HepG2 (cell line): Measurements from ENCODE around the gene NECAB2. TPM values are rescaled to one million over a fixed set of nuclear protein-coding genes. Genes with fewer than 3 reads are reported as not detected.

ENCODE experiments used
- ATAC-seq: fragments of 200-7000 bp; cut with Tn5 transposase; 3 replicates; pipeline ENCODE4 v1.9.1; 2020; ENCODE audit warnings: mild to moderate bottlenecking, moderate library complexity
- BruUV-seq: library from RNA; stranded (reverse); fragments of 400-500 nt; replicated peaks from 2 replicates; lab custom pipeline; 2021; lab: Mats Ljungman, UMichigan
- CTCF ChIA-PET: fragments of 300-600 bp; formaldehyde crosslinking; extraction: SDS; loops from one replicate; lab custom pipeline; 2021; ENCODE audit warnings: low total read pairs, inconsistent platforms, low intra/inter-chr PET ratio; lab: Yijun Ruan, JAX
- POLR2A ChIA-PET: fragments of 350-600 bp; sonication (Branson Sonifier 250); formaldehyde crosslinking; loops from one replicate; lab custom pipeline; 2020; ENCODE audit warnings: antibody characterized with exemption, inconsistent platforms; lab: Yijun Ruan, JAX
- DNase-seq: peaks from one replicate; pipeline ENCODE4 v3.0.0-alpha.2; 2015; ENCODE audit warnings: low spot score
- FAIRE-seq: peaks from 3 replicates; lab custom pipeline; 2011; peaks lifted over from hg19 to GRCh38; lab: Jason Lieb, UNC
- H2AFZ ChIP-seq: one replicate; pipeline ENCODE4 v1.6.1; 2011; ENCODE audit warnings: low read length, inconsistent platforms
- H3K27ac ChIP-seq: fragments of 300-600 bp; 3 replicates; pipeline ENCODE4 v1.8.0; 2011; ENCODE audit warnings: mixed run types, mild to moderate bottlenecking, mixed read lengths, low read length, inconsistent platforms; ENCODE audit not compliant: insufficient read depth; ENCODE audit errors: extremely low read length
- H3K27me3 ChIP-seq, 2 experiments: fragments of 200-600 bp in 1 of 2; 2 replicates in 1 of 2; 3 replicates in 1 of 2; pipeline versions ENCODE4 v1.6.0 to v1.8.0; 2011; ENCODE audit warnings: low read length in 2 of 2, mild to moderate bottlenecking in 2 of 2, moderate library complexity in 2 of 2, inconsistent platforms in 1 of 2; ENCODE audit not compliant: insufficient read depth in 2 of 2, control insufficient read depth in 1 of 2
- H3K36me3 ChIP-seq, 2 experiments: fragments of 200-600 bp in 1 of 2; replicated peaks in 1 of 2; 2 replicates in 1 of 2; 3 replicates in 1 of 2; pipeline versions ENCODE4 v1.5.1 to v1.8.0; 2011; ENCODE audit warnings: low read length in 2 of 2, inconsistent platforms in 1 of 2; ENCODE audit not compliant: insufficient read depth in 2 of 2, control insufficient read depth in 1 of 2
- H3K4me1 ChIP-seq: 2 replicates; pipeline ENCODE4 v1.5.1; 2012; ENCODE audit warnings: low read length, inconsistent platforms; ENCODE audit not compliant: insufficient read depth
- H3K4me2 ChIP-seq: 2 replicates; pipeline ENCODE4 v1.6.0; 2011; ENCODE audit warnings: low read depth, low read length, inconsistent platforms
- H3K4me3 ChIP-seq, 3 experiments: fragments of 200-600 bp in 1 of 3; sonication (generic), shearing (Covaris generic) in 1 of 3; replicated peaks in 1 of 3; 2 replicates each; pipeline ENCODE4 v1.5.1; 2011 to 2016; ENCODE audit warnings: low read length in 3 of 3, inconsistent platforms in 2 of 3, low read depth in 2 of 3, mild to moderate bottlenecking in 2 of 3, control low read depth in 1 of 3, mixed read lengths in 1 of 3; ENCODE audit not compliant: insufficient read depth in 1 of 3
- H3K79me2 ChIP-seq: one replicate; pipeline ENCODE4 v1.6.1; 2011; ENCODE audit warnings: low read length, inconsistent platforms; ENCODE audit not compliant: insufficient read depth
- H3K9ac ChIP-seq: 2 replicates; pipeline ENCODE4 v1.6.0; 2011; ENCODE audit warnings: mild to moderate bottlenecking, low read depth, low read length, inconsistent platforms; ENCODE audit not compliant: insufficient read depth
- H3K9me3 ChIP-seq: 2 replicates; pipeline ENCODE4 v1.5.1; 2012; ENCODE audit warnings: mild to moderate bottlenecking, low read length
- H4K20me1 ChIP-seq: 2 replicates; pipeline ENCODE4 v1.6.0; 2011; ENCODE audit warnings: inconsistent platforms, mild to moderate bottlenecking, low read length, moderate library complexity; ENCODE audit not compliant: insufficient read depth
- JARID2 ChIP-seq: sonication (generic); formaldehyde crosslinking; IDR thresholded peaks from 2 replicates; pipeline ENCODE4 v1.8.1; 2023; ENCODE audit warnings: missing genetic modification reagents, inconsistent platforms; ENCODE audit not compliant: insufficient replicate concordance
- KIAA2018 ChIP-seq: sonication (generic); formaldehyde crosslinking; IDR thresholded peaks from 2 replicates; pipeline ENCODE4 v1.5.0; 2020; ENCODE audit warnings: mild to moderate bottlenecking, missing genetic modification reagents, borderline replicate concordance
- PLRG1 ChIP-seq: fragments of 450-650 bp; conservative IDR thresholded peaks from 2 replicates; pipeline ENCODE4 v1.6.1; 2016
- SALL1 ChIP-seq: sonication (generic); formaldehyde crosslinking; IDR thresholded peaks from 2 replicates; pipeline ENCODE4 v1.8.0; 2022; ENCODE audit warnings: mild to moderate bottlenecking, missing genetic modification reagents
- ZBTB8A ChIP-seq: sonication (generic); formaldehyde crosslinking; IDR thresholded peaks from 2 replicates; pipeline ENCODE4 v1.4.0; 2020; ENCODE audit warnings: mild to moderate bottlenecking, low read depth, missing genetic modification reagents, borderline replicate concordance
- ZNF343 ChIP-seq: sonication (generic); formaldehyde crosslinking; IDR thresholded peaks from 2 replicates; pipeline ENCODE4 v1.4.0; 2020; ENCODE audit warnings: mild to moderate bottlenecking, missing genetic modification reagents
- ZNF839 ChIP-seq: sonication (generic); formaldehyde crosslinking; IDR thresholded peaks from 2 replicates; pipeline ENCODE4 v1.4.0; 2020; ENCODE audit warnings: missing genetic modification reagents, mild to moderate bottlenecking, borderline replicate concordance
- ZSCAN20 ChIP-seq: sonication (generic); formaldehyde crosslinking; IDR thresholded peaks from 2 replicates; pipeline ENCODE4 v1.4.0; 2020; ENCODE audit warnings: missing genetic modification reagents, mild to moderate bottlenecking, borderline replicate concordance
- WGBS: methylation state at CpG from one replicate; pipeline ENCODE4 v1.1.6; 2017; ENCODE audit warnings: low lambda C conversion rate; 5-methylcytosine and 5-hydroxymethylcytosine counted together
- in situ Hi-C: cut with HindIII; loops from 2 replicates; pipeline ENCODE4 v1.10.0; 2017; ENCODE audit warnings: low pct_unique_long_range_greater_than_20kb; ENCODE audit not compliant: extremely low pct_ligation_motif_present
- intact Hi-C: fragments of 100-400 bp; cut with micrococcal nuclease; formaldehyde crosslinking; loops from one replicate; pipeline ENCODE4 v1.10.0; 2022; ENCODE audit not compliant: unreplicated experiment
- polyA plus RNA-seq, 8 experiments: library from polyadenylated mRNA; depleted of rRNA in 3 of 8; stranded (reverse) in 7 of 8; unstranded in 1 of 8; fragments of >200 nt; fragmentation: Illumina TruSeq in 4 of 8; extraction: Trizol in 4 of 8; gene quantifications; 2 replicates each; pipeline versions ENCODE4 v1.2.1 to v1.2.3, GENCODE V29; 2011 to 2016; ENCODE audit warnings: low read depth in 4 of 8, missing spikeins in 1 of 8, mixed read lengths in 1 of 8; ENCODE audit not compliant: insufficient read depth in 1 of 8
- total RNA-seq, 5 experiments: library from RNA; depleted of rRNA; stranded (reverse); fragments of >200 nt; fragmentation: Illumina TruSeq; extraction: Trizol; gene quantifications; 2 replicates each; pipeline ENCODE4 v1.2.3, GENCODE V29; 2016; ENCODE audit warnings: low read depth in 1 of 5
- TF ChIP-seq, protein P1 (sequence below): sonication (generic); formaldehyde crosslinking; IDR thresholded peaks from 2 replicates; pipeline ENCODE4 v1.5.1; 2020; ENCODE audit warnings: missing genetic modification reagents, mild to moderate bottlenecking, borderline replicate concordance
- TF ChIP-seq, protein P2 (sequence below): sonication (generic); formaldehyde crosslinking; IDR thresholded peaks from 2 replicates; pipeline ENCODE4 v1.5.0; 2020; ENCODE audit warnings: missing genetic modification reagents

Gene NECAB2
- total and polyA plus RNA-seq, 2 of the 13 experiments (the other 11 are each of a cell fraction or from before 2014, with no cell fraction given), result 0.21 to 0.49 TPM

DNA sequence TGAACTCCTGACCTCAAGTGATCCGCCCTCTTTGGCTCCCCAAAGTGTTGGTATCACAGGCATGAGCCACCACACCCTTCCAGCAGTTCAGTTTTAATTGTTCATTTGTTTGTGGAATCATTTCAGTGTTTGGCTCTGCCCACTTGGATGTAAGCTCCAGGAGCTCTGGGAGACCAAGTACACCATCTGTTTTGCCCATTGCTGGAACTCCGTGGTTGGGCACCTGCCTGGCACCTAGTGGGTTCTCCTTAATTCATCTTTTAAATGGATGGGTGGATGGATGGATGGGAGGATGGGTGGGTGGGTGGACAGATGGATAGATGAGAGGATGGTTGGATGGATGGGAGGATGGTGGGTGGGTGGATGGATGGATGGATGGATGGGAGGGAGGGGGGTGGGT lies 953 bp upstream of the NECAB2 start (continued):
- TF ChIP-seq, protein P1, sequence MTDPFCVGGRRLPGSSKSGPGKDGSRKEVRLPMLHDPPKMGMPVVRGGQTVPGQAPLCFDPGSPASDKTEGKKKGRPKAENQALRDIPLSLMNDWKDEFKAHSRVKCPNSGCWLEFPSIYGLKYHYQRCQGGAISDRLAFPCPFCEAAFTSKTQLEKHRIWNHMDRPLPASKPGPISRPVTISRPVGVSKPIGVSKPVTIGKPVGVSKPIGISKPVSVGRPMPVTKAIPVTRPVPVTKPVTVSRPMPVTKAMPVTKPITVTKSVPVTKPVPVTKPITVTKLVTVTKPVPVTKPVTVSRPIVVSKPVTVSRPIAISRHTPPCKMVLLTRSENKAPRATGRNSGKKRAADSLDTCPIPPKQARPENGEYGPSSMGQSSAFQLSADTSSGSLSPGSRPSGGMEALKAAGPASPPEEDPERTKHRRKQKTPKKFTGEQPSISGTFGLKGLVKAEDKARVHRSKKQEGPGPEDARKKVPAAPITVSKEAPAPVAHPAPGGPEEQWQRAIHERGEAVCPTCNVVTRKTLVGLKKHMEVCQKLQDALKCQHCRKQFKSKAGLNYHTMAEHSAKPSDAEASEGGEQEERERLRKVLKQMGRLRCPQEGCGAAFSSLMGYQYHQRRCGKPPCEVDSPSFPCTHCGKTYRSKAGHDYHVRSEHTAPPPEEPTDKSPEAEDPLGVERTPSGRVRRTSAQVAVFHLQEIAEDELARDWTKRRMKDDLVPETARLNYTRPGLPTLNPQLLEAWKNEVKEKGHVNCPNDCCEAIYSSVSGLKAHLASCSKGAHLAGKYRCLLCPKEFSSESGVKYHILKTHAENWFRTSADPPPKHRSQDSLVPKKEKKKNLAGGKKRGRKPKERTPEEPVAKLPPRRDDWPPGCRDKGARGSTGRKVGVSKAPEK (CRISPR knock-in tag), result no peak
- TF ChIP-seq, protein P2, sequence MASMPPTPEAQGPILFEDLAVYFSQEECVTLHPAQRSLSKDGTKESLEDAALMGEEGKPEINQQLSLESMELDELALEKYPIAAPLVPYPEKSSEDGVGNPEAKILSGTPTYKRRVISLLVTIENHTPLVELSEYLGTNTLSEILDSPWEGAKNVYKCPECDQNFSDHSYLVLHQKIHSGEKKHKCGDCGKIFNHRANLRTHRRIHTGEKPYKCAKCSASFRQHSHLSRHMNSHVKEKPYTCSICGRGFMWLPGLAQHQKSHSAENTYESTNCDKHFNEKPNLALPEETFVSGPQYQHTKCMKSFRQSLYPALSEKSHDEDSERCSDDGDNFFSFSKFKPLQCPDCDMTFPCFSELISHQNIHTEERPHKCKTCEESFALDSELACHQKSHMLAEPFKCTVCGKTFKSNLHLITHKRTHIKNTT, result no peak
- TF ChIP-seq JARID2 (no peak), ZBTB8A (CRISPR knock-in tag) (no peak), ZNF343 (CRISPR knock-in tag) (no peak), ZSCAN20 (CRISPR knock-in tag) (no peak)

GRCh38 chr16:83968306-83968851 lies 335 bp downstream of the NECAB2 start:
- DNase-seq (no peak), ATAC-seq (no peak), FAIRE-seq (no peak)
- no peak overlapping the region for H3K9ac ChIP-seq
- WGBS, result 93% methylated on average over 63 of the region's 87 CpGs
- ChIA-PET CTCF (interaction anchor here (1.1 to 1.6 kb wide), 2 partner anchors 76 to 97 kb away, joined by 4 to 7 read pairs; no protein-coding TSS in a partner anchor), POLR2A (no interaction called here)
- no peak overlapping the region for H3K27ac ChIP-seq
- no peak overlapping the region for H2AFZ ChIP-seq
- intact Hi-C loops (no loop called here), in situ Hi-C loops (loop anchor here (25.0 kb wide), 1 partner anchor 219 kb away; the partner anchor contains the start of genes ADAD2 and TAF1C)
- H3K9me3 ChIP-seq, result no peaks in the 10 kb centered on the region
- BruUV-seq, result no TSS peak
- peaks cover 3 to 32% of the 10 kb centered on the region in 2 experiments; a peak in 4 of 5 replicates for H3K27me3 ChIP-seq
- H3K4me2 ChIP-seq, result no peak overlapping the region
- H3K79me2 ChIP-seq, result no peaks in the 10 kb centered on the region
- H4K20me1 ChIP-seq, result peaks cover 14% of the 10 kb centered on the region; the same call in 1 of the 2 replicates
- H3K4me3 ChIP-seq, result peak overlapping the region in 1 of 3 experiments; percentile 33; a peak in 1 of 6 replicates
- peaks cover 17% of the 10 kb centered on the region for H3K4me1 ChIP-seq
- peaks cover 11 to 20% of the 10 kb centered on the region in 2 experiments; a peak in 4 of 5 replicates for H3K36me3 ChIP-seq
- TF ChIP-seq ZNF839 (CRISPR knock-in tag), result no peak
- no peak for TF ChIP-seq SALL1 (CRISPR knock-in tag)
- no peak for TF ChIP-seq PLRG1
- no peak for TF ChIP-seq KIAA2018
